Measurements from ENCODE around the gene TPST2.
A peak's percentile ranks its signal among the peaks of the same experiment; 100 is the strongest.

Gene TPST2

GRCh38 chr22:26564181-26564580, 25.8 kb downstream of the TPST2 start:
- no peak overlapping the region for H3K27ac ChIP-seq (ENCODE audit: low read length)
- H3K36me3 ChIP-seq (replicated peaks; ENCODE audit: insufficient read depth, low read length): peaks cover 14% of the 10 kb centered on the region; the same call in 1 of the 2 replicates
- H3K4me2 ChIP-seq (ENCODE audit: low read depth, low read length): no peak overlapping the region
- H3K27me3 ChIP-seq (replicated peaks; ENCODE audit: insufficient read depth, low read length): no peaks in the 10 kb centered on the region
- H4K20me1 ChIP-seq (ENCODE audit: insufficient read depth, low read length): peaks cover 41% of the 10 kb centered on the region
- no peak for TF ChIP-seq CTCF (IDR thresholded peaks at IDR 0.05; ENCODE audit: low read length)
- TF ChIP-seq EZH2phosphoT487 (IDR thresholded peaks at IDR 0.05; ENCODE audit: low read length): no peak
- no peak for TF ChIP-seq EZH2 (optimal IDR thresholded peaks at IDR 0.05; ENCODE audit: low read depth, low read length)
- H3F3A ChIP-seq (ENCODE audit: insufficient read depth, low read length): peaks cover 6% of the 10 kb centered on the region; the same call in 1 of the 2 replicates
- H3K4me1 ChIP-seq (ENCODE audit: low read length): peaks cover 7% of the 10 kb centered on the region; the same call in 1 of the 2 replicates
- no peaks in the 10 kb centered on the region for H3K9me3 ChIP-seq (replicated peaks; ENCODE audit: insufficient read depth, low read length)
- H3K4me3 ChIP-seq (ENCODE audit: low read length): no peak overlapping the region
- no peak overlapping the region for H2AFZ ChIP-seq (ENCODE audit: low read length)
- DNase-seq: no peak
- peaks cover 99% of the 10 kb centered on the region for H3K79me2 ChIP-seq (ENCODE audit: low read length)
- H3K9me2 ChIP-seq (replicated peaks; ENCODE audit: insufficient read depth, low read length): no peaks in the 10 kb centered on the region
- no peak overlapping the region for H3K9ac ChIP-seq (ENCODE audit: low read length)

GRCh38 chr22:26563022-26563421, 26.9 kb downstream of the TPST2 start:
- H3K27ac ChIP-seq (ENCODE audit: low read length): no peak overlapping the region
- H3F3A ChIP-seq (ENCODE audit: insufficient read depth, low read length): peaks cover 7% of the 10 kb centered on the region; the same call in 1 of the 2 replicates
- TF ChIP-seq EZH2 (optimal IDR thresholded peaks at IDR 0.05; ENCODE audit: low read depth, low read length): no peak
- TF ChIP-seq CTCF (IDR thresholded peaks at IDR 0.05; ENCODE audit: low read length): peak; percentile 11; the same call in 1 of the 2 replicates
- TF ChIP-seq EZH2phosphoT487 (IDR thresholded peaks at IDR 0.05; ENCODE audit: low read length): no peak
- no peak overlapping the region for H2AFZ ChIP-seq (ENCODE audit: low read length)
- no peak overlapping the region for H3K9ac ChIP-seq (ENCODE audit: low read length)
- H3K4me3 ChIP-seq (ENCODE audit: low read length): no peak overlapping the region
- H3K9me2 ChIP-seq (replicated peaks; ENCODE audit: insufficient read depth, low read length): no peaks in the 10 kb centered on the region
- H3K9me3 ChIP-seq (replicated peaks; ENCODE audit: insufficient read depth, low read length): no peaks in the 10 kb centered on the region
- peaks cover 37% of the 10 kb centered on the region for H4K20me1 ChIP-seq (ENCODE audit: insufficient read depth, low read length)
- peaks cover 12% of the 10 kb centered on the region; the same call in 1 of the 2 replicates for H3K4me1 ChIP-seq (ENCODE audit: low read length)
- no peak overlapping the region for H3K4me2 ChIP-seq (ENCODE audit: low read depth, low read length)
- H3K79me2 ChIP-seq (ENCODE audit: low read length): peaks cover 99% of the 10 kb centered on the region
- DNase-seq: no peak
- H3K36me3 ChIP-seq (replicated peaks; ENCODE audit: insufficient read depth, low read length): peaks cover 14% of the 10 kb centered on the region; the same call in 1 of the 2 replicates
- no peaks in the 10 kb centered on the region for H3K27me3 ChIP-seq (replicated peaks; ENCODE audit: insufficient read depth, low read length)

GRCh38 chr22:26561756-26562417, 28.0 kb downstream of the TPST2 start:
- no peak overlapping the region for H3K4me2 ChIP-seq (ENCODE audit: low read depth, low read length)
- H3K27me3 ChIP-seq (replicated peaks; ENCODE audit: insufficient read depth, low read length): no peaks in the 10 kb centered on the region
- TF ChIP-seq EZH2 (optimal IDR thresholded peaks at IDR 0.05; ENCODE audit: low read depth, low read length) (no peak), CTCF (IDR thresholded peaks at IDR 0.05; ENCODE audit: low read length) (no peak), EZH2phosphoT487 (IDR thresholded peaks at IDR 0.05; ENCODE audit: low read length) (no peak)
- H3K4me3 ChIP-seq (ENCODE audit: low read length): no peak overlapping the region
- peaks cover 19% of the 10 kb centered on the region for H3K4me1 ChIP-seq (ENCODE audit: low read length)
- no peak overlapping the region for H3K27ac ChIP-seq (ENCODE audit: low read length)
- H3K9me2 ChIP-seq (replicated peaks; ENCODE audit: insufficient read depth, low read length): no peaks in the 10 kb centered on the region
- H4K20me1 ChIP-seq (ENCODE audit: insufficient read depth, low read length): peaks cover 29% of the 10 kb centered on the region
- no peak overlapping the region for H2AFZ ChIP-seq (ENCODE audit: low read length)
- DNase-seq: no peak
- peaks cover 7% of the 10 kb centered on the region for H3F3A ChIP-seq (ENCODE audit: insufficient read depth, low read length)
- no peak overlapping the region for H3K9ac ChIP-seq (ENCODE audit: low read length)
- peaks cover 97% of the 10 kb centered on the region for H3K79me2 ChIP-seq (ENCODE audit: low read length)
- H3K36me3 ChIP-seq (replicated peaks; ENCODE audit: insufficient read depth, low read length): peaks cover 14% of the 10 kb centered on the region; the same call in 1 of the 2 replicates
- H3K9me3 ChIP-seq (replicated peaks; ENCODE audit: insufficient read depth, low read length): no peaks in the 10 kb centered on the region
